COLO829 (cell line): Measurements from ENCODE around the gene SNTB2.
"Not testable (repeated sequence)": the region's sequence is repeated elsewhere in the genome, so short reads cannot be mapped to it uniquely, and the experiment has no call there.

ENCODE experiments used
- DNase-seq: peaks from one replicate; pipeline ENCODE4 v3.0.0; 2012; ENCODE audit warnings: low spot score

The SNTB2 gene

GRCh38 chr16:69186642-69187445, at the start of gene SNTB2:
Gene SNTB2, plus strand, starts transcription at chr16:69187164. Its CDS starts 3 bp downstream, at chr16:69187167.
- DNase-seq, result peak; percentile 80

- DNase-seq, result no peak
These were observed 48.4 kb upstream of the SNTB2 start for GRCh38 chr16:69138608-69139007.

- DNase-seq, result not testable (repeated sequence)
These were observed 47.5 kb upstream of the SNTB2 start for GRCh38 chr16:69139464-69139863.

- DNase-seq, result no peak
These were observed 46.0 kb upstream of the SNTB2 start for GRCh38 chr16:69141014-69141413.

- DNase-seq, result no peak
These were observed 45.0 kb upstream of the SNTB2 start for GRCh38 chr16:69141936-69142335.

GRCh38 chr16:69143116-69143515, 43.8 kb upstream of the SNTB2 start:
- no peak for DNase-seq

GRCh38 chr16:69145658-69146057, 41.3 kb upstream of the SNTB2 start:
- DNase-seq, result no peak

GRCh38 chr16:69149621-69150020, 37.3 kb upstream of the SNTB2 start:
- not testable (repeated sequence) for DNase-seq

- no peak for DNase-seq
These were observed 36.7 kb upstream of the SNTB2 start for GRCh38 chr16:69150146-69150865.

- DNase-seq, result no peak
These were observed 29.8 kb upstream of the SNTB2 start for GRCh38 chr16:69157196-69157595.

GRCh38 chr16:69160192-69160591, 26.8 kb upstream of the SNTB2 start:
- DNase-seq, result no peak

GRCh38 chr16:69165584-69165983, 21.4 kb upstream of the SNTB2 start:
- DNase-seq, result no peak

- peak; percentile 48 for DNase-seq
These were observed 20.6 kb upstream of the SNTB2 start for GRCh38 chr16:69166221-69166833.

GRCh38 chr16:69166946-69167930, 19.7 kb upstream of the SNTB2 start:
- DNase-seq, result peak; percentile 30

GRCh38 chr16:69169051-69169450, 17.9 kb upstream of the SNTB2 start:
- DNase-seq, result peak; percentile 3

GRCh38 chr16:69169607-69170352, 17.2 kb upstream of the SNTB2 start:
- DNase-seq, result no peak

- DNase-seq, result no peak
These were observed 15.5 kb upstream of the SNTB2 start for GRCh38 chr16:69171325-69172084.

GRCh38 chr16:69176033-69176800, 10.7 kb upstream of the SNTB2 start:
- DNase-seq, result no peak

- peak; percentile 48 for DNase-seq
These were observed 7.5 kb upstream of the SNTB2 start for GRCh38 chr16:69179328-69180010.
